GM18502 (cell line): ENCODE results near the gene TBC1D22A.

Experiments
- ATAC-seq: cut with Tn5 transposase; IDR thresholded peaks from one replicate; pipeline ENCODE4 v1.9.1; 2021; ENCODE audit warnings: mild to moderate bottlenecking; ENCODE audit not compliant: unreplicated experiment, poor library complexity

The TBC1D22A gene

DNA sequence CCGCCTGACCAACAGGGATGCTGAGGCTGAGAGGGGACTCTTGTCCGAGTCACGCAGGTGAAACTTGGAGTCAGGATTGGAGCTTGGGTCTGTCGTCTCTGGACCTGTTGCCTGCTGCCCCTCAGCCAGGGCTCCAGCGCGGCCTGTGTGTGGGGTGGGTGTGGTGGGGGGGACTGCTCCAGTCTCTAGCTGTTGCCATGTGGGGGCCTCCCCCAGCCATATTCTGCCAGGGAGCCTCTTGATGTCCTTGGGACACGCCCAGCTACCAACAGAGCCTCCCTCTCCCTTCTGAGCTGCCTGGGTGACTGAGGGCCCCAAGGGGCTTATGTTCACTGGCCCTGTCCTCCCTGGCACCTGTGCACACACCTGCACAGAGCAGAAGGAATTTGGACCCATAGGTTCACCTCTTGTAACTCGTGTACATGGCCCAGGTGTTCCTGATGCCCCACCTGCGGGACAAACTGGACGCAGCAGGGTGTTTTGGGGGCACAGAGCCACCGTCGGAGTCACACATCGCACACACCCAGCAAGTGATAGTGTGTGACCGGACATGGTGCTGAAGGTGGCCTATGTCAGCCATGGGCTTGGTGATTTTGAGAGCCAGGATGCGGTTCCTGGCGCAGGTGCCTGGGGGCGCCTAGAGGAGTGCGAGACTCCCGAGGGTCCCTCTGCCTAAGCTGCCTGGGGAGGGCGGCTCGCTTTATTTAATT, 252.3 kb downstream of the TBC1D22A start:
- no peak for ATAC-seq

DNA sequence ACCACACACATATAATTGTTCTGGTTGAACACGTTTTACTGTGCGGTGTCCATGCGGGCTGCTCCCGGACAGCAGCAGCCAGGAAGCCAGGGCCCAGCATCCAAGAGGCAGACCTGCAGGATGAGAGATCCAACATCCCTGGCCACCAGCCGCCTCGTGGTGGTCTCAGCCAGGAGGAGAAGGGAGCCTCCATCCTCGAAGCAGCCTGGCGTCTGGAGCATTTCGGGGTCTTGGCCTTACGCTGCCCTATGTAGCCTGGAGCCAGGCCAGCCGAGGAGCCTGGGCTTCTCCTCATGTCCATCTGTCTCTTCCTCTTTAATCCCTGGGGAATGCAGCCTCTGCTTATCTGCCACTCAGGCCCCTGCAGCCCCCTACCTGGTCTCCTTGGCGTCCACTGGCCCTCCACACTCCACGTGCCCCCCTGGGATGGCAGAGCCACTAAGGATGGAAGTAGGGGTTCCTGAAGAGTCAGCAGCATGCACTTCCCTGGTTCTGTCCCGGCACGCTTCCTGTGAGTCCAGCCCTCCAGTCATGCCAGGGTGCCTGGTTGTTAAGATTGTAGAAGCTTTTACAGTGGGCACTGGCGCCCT, 253.2 kb downstream of the TBC1D22A start:
- no peak for ATAC-seq

DNA sequence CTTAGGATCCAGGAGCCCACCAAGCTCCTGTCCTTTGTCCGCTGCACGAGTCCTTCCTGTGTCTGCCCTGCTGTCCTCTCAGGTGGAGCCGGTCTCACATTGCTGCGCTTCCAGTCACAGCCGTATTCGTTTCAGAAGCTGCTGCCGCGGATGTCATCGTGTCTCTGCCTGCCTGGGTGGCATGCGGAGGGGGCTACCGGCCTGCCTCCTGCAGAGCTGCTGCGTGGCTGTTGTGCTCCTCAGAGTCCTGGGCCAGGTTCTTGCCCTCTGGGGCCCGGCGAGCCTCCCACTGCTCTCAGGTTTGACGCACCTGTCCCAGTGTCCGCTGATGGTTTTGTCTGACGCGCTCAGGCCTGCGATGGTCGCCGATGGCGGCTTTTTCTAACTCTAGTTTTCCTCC, 254.2 kb downstream of the TBC1D22A start:
- no peak for ATAC-seq

- ATAC-seq: no peak
Observed at GRCh38 chr22:47017245-47017644, 254.8 kb downstream of the TBC1D22A start.

DNA sequence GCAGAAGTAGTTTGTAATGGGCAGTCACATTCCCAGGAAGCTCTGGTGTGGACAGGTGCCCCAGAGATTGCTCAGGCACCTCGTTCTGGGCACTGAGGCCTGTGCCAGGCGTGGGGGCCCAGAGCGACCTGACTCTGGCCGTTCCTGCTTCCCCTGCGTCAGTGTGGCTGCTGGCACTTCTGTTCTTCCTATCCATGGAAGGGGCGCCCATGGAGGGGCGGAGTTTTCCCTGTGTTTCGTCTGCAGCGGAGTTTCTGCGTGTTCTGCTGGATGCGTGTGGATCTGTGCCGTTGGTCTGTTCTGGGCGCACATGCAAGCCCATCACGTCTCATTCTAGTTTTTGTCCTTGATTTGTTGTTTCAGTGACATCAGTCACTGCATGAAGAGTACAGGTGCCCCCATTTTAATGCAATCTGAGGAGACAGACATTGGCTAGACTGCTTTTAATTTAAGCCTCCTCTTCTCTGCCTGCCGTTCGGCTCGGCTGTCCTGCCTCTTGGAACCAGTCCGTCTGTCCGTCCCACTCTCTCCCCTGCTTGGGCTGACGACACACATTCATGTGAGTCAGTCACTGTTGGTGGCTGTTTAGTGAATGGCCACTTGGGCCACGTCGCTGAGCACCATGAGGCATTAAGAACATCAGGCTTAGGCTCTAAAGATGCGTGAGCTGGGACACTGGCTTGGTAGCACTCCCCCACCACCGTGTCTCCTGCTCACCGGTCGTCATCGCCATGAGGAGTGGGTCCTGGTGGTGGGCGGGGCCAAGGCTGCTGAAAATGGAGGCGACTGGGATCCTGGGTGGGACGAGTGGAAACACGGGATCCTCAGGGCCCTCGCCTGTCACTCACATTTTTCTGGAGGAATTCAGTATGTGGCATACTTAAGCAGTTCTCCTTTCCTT, 255.8 kb downstream of the TBC1D22A start:
- ATAC-seq: no peak

GRCh38 chr22:47019012-47019790, 256.8 kb downstream of the TBC1D22A start:
- no peak for ATAC-seq

- ATAC-seq: no peak
Observed at GRCh38 chr22:47020166-47020565, 257.7 kb downstream of the TBC1D22A start.

DNA sequence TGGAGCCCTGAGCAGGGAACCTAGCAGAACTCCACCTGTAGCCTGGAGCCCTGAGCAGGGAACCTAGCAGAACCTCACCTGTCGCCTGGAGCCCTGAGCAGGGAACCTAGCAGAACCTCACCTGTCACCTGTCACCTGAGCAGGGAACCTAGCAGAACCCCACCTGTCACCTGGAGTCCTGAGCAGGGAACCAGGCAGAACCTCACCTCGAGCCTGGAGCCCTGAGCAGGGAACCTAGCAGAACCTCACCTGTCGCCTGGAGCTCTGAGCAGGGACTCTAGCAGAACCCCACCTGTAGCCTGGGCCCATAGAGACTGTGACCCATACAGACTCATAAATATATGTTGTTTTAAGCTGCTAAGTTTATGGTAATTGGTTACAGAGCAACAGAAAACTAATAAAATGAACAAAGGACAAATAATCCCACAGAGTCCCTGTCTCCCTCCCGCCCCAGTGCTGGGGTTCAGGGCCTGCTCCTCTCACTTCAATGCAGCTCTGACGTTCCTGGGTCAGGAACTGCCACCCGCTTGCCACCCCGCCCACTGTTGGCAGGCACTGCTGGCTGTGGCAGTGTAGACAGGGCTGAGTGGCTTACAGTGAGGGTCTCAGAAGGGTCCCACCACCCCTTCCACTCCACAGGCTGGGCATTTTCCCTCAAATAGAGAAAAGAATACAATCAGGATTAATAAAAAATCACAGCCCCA, 259.1 kb downstream of the TBC1D22A start:
- ATAC-seq: no peak

GRCh38 chr22:47022075-47022473, 259.6 kb downstream of the TBC1D22A start:
- no peak for ATAC-seq

DNA sequence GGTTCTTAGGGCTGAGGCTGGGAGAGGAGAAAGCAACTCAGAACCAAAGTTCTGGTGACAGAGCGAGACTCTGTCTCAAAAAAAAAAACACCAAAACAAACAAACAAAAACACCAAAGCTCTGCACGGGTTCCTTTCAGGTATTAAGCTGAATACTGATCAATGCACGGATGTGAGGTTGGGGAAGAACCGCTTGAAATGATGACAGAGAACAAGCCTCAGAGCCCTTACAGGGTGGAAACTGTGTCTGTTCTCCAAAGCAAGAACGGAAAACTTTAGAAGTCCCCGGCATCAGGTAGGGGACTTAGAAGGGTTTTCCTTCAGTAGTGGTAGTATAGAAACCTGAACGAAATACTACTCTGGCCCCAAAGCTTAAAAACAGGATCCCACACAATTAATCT, 260.0 kb downstream of the TBC1D22A start:
- no peak for ATAC-seq

DNA sequence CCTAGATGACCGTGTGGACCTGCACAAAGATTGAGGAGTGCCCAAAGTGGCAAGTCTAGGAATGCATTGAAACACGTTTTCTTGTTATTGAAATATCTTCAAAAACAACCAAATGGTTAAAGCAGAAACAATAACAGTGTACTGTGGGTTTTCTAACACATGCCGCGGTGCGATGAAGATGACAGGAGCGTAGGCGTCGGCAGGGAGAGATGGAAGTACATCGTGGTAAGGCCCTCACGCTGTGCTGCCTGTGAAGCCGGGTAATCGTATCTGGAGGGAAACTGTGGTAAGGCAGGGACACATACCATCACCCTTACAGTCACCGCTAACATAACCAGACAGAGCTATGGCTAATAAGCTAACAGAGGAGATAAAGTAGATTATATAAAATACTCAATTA, 261.4 kb downstream of the TBC1D22A start:
- no peak for ATAC-seq

DNA sequence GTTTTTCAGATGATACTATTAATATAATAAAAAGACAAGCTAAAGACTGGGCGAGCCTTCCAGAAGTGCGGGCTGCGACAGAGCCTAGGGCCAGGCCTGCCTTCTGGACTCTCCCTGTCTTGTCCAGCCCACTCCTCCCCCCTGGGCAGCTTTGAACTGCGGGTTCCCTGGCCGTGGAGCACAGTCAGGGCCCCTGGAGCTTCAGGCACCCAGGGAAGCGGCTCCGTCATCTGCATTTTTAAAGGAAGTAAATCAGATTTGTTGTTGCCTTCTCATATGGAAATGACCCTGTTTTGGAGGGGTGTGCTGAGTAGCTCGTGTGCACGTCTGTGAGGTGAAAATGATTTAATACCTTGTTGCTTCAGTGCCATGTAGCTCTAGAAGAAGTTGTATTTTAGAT, 265.3 kb downstream of the TBC1D22A start:
- no peak for ATAC-seq

DNA sequence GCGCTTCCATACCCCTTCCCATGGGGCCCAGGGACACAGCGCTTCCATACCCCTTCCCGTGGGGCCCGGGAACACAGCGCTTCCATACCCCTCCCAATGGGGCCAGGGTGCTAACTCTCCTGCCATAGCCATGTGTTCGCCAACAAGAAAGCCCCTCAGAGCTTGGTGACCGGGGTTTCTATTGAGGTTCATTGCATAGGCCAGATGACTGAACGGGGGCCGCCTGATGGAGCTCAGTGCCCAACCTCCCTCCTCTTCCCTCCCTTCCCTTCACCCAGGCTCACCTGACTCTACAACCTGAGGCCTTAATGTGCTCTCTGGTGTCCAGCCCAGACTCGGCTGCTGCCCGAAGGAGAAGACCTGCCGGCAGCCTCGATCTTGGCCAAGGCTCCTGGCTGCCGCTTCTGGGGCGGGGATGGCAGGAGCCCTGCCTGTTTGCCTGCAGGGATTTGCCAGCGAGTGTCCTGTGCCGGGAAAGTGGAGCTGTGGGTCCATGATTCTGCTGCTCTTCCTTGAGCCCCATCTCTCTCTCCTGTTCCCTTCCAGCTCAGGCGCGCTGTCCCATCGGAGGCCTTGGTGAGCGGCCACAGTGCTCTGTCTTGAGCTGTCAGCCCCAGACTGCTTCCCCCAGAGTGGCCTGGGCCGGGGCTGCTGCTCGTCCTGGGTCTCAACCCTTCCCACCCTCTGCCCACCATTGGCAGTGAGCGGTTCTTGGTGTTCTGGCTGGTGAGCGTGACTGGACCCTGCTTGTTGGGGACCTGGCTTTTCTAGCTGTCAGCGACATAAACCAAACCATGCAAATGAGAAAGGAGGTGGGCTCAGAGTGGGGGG, 267.0 kb downstream of the TBC1D22A start:
- no peak for ATAC-seq

DNA sequence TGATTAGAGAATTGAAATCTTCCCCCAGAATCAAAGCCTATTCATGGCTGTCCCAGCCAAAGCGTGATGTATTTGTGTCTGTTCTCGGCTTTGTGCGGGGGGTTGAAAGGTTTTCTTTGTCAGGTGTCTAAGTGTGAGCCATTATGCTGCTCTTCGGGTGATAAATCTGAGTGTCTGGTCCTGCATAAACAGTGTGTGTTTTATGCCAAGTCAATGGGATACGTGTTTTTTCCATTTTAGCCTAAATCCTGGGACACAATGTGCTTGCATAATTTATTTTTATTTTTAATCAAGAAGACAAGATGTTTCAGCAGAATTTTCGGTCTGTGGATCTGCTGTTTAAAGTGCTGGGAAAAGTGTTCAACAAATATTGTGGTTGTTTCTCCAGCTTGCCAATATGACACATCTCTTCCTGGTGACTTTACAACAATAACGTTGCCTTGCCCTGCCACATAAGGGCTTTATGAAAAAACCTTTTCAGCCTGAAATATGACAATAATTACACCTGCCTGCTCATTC, 267.8 kb downstream of the TBC1D22A start:
- ATAC-seq: no peak

DNA sequence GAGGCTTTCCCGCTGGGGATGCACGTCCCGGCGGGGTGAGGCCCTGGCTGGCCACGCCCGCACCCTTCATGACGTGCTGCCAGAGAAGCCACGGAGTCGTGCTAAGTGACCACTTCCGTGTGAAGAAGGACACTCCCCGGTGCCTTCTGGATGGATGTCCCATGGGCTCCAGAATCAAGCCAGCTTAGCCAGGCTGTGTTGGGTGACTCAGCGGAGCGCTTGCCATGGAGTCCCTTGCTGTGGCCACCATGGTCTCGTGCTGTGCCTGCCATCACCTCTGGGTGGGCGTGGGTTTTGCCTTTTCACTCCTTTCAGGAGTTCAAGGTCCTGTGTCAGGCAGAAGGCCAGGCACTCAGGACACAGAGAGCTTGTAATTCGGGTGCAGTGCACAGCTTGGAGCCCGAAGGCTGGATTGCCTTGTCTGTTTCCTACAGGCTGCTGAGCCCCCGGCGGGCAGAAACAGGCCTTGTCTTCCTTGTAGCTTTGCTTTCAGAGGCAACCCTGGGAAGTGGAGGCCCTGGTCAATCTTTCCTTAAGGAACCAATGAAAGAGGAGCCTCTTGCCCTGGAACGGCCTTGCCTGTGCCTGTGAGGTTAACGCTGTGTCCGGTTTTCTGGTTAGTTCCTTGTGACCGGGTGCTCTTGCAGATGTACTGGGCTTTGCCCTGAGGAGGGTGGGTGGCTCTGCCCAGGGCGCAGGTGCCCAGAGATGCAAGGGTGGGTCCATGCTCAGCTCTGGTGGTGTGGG, 268.6 kb downstream of the TBC1D22A start:
- no peak for ATAC-seq

GRCh38 chr22:47031628-47031915, 269.1 kb downstream of the TBC1D22A start:
- no peak for ATAC-seq

- no peak for ATAC-seq
Observed at GRCh38 chr22:47032091-47032943, 269.9 kb downstream of the TBC1D22A start.
